Ovary (tissue), 3 donors: ENCODE data around the gene LOX.

ENCODE experiments used
- CTCF ChIP-seq, 3 donors: fragments of 450-650 bp in 2 of 3; fragments of 200-600 bp in 1 of 3; IDR thresholded peaks; one replicate each; pipeline versions ENCODE4 v1.5.1 to v1.8.0; 2016 to 2022; ENCODE audit warnings: antibody characterized with exemption in 3 of 3, mild to moderate bottlenecking in 1 of 3
- EP300 ChIP-seq: sonication (generic); formaldehyde crosslinking; IDR thresholded peaks from one replicate; pipeline ENCODE4 v1.6.1; 2017; ENCODE audit warnings: antibody characterized with exemption
- POLR2A ChIP-seq: fragments of 450-650 bp; IDR thresholded peaks from one replicate; pipeline ENCODE4 v1.6.1; 2017; ENCODE audit warnings: antibody characterized with exemption, mild to moderate bottlenecking, moderate library complexity
- donor health status: DM: no; HTN: no; CAD: no.

GRCh38 chr5:122124766-122125165, 46.7 kb upstream of the LOX start:
- TF ChIP-seq CTCF (IDR thresholded peaks at IDR 0.05) (no peak), EP300 (no peak), POLR2A (no peak)
